GM21723 (cell line): Measurements from ENCODE around the gene CAMK1D.

ENCODE experiments used
- ATAC-seq: cut with Tn5 transposase; IDR thresholded peaks from one replicate; pipeline ENCODE4 v1.9.1; 2021; ENCODE audit warnings: mild to moderate bottlenecking, moderate library complexity; ENCODE audit not compliant: unreplicated experiment

The CAMK1D gene

DNA sequence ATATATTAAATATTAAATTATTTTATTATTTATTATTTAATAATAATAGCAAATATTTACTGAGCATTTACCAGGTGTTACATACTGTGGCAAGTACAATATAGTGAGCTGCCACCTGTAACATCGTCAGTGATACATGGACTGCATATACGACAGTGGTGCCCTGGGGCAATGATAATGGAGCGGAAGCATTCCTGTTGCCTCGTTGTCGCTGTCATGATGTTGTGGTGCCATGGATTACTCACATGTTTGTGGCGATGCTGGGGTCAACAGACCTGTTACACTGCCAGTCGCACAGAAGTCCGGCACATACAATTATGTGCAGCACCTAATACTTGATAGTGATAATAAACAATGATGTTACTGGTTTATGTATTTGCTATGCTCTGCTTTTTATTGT, 20.6 kb downstream of the CAMK1D start:
- ATAC-seq: no peak

DNA sequence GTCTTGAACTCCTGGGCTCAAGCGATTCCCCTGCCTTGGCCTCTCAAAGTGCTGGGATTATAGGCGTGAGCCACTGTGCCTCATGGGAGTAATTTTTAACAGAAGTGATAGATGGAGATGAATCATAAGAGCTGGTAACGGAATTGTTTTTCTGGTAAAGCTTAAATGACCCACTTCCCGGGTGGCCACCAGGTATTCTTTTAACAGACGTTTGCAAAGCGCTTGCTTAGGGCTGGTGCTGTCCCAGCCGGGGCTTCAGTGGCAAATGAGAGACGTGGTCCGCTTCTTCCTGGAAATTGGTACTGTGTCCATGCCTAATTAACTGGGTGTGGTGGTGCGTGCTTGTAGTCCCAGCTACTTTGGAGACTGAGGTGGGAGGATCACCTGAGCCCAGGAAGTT, 23.5 kb downstream of the CAMK1D start:
- no peak for ATAC-seq

DNA sequence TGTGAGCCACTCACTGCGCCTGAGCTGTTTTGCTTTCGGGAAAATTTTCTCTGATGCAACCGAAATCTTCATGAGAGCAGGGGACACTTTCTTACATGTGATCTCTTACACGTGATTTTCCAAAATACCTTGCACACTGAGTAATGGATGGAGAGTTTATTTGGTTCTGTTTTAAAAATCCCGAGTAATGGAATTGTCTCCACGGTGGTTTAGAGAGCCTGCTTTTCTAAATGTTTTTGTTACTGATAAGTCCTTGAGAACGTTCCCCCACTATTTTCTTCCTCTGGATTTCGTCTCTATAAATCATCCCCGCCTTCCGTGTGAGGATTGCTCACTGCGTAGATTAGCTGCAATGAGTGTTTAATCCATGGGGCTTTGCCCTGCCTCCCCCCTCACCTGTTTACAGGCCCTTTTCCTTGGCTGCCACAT, 25.7 kb downstream of the CAMK1D start:
- no peak for ATAC-seq

DNA sequence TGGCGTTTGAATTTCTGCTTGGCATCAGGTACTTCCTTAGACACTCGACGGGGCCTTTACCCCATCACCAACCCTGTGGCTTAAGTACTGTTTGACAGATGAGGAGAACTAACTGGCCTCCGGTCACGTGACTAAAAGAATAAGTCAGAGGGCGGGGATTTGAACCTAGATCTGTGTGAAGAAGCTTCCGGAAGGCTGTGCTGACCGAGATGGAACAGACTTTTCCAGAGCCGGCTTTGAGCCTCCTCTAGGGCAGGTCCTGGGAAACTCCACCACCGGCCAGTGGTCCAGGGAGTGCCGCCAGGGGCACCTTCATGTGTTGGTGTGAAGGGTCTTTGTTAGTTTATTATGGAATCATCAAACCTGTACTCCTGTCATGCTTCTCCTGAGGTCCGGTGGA, 26.9 kb downstream of the CAMK1D start:
- ATAC-seq: no peak

DNA sequence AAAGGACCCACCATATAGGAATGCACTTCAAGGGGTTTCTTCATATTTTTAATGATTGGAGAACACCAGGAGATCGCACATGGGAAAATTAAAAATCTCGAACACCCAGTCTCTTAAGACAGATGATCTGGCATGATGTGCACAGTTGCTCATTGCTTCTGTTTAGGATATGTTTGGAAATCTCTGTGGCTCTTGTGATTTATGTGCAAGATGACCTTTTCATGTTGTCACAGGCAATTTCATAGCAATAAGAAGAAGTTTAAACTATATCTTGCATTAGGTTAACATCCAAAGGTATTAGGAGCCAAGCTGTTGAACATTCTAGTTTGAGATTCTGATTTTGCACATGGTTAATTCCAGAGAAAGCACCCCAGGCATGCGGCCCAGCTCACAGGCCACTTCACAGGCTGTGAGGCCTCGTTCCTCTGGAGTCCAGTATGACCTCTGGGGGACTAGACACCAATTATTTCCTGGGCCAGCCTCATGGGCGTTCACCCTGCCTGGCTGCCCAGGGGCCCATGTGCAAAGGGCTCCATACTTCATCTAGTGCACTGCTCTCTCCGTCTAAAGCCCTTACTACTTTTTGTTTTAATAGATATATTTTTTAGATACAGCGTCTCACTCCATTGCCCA, 28.4 kb downstream of the CAMK1D start:
- ATAC-seq: no peak

DNA sequence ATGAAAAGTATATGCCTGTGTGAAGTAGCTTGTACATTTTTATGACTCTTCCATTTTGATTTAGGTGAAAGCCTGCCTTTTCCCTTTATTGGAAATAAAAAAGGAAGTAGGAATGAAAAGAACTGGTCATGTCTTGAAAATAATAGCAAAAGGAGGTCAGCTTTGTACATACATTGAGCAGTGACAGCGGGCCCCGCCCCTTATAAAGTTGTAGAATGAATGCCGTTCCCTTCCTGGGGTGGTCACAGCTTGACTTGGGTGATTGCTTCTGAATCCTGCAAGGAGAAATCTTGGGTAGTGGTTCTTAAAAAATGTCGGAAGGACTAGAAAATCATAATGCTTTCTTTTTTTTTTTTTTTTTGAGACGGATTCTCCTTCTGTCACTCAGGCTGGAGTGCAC, 31.7 kb downstream of the CAMK1D start:
- ATAC-seq: no peak

DNA sequence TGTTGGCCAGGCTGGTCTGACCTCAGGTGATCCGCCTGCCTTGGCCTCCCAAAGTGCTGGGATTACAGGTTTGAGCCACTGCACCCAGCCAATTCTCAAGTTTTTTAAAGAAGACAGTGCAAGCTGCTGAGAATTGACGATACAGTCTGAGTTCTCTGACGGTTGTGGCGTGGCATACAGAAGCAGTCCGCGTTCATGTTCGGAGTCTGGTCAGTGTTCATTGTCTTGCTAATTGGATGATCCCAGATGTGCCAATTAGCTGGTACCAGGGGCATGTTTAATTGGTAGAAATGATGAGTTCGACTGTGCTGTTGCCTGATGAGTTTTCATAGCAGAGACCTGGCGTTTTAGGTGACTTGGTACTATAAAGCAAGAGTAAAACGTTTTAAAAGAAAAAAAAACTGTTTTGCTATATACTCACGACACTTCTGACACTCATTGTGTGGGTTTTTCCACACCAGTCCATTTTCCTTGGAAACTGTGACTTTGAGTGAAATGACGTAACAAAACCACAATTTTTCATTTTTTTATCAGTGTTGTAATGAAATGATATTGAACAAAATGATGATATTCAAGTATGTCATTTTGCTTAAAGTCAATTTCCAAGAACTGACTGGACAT, 32.3 kb downstream of the CAMK1D start:
- ATAC-seq: no peak

DNA sequence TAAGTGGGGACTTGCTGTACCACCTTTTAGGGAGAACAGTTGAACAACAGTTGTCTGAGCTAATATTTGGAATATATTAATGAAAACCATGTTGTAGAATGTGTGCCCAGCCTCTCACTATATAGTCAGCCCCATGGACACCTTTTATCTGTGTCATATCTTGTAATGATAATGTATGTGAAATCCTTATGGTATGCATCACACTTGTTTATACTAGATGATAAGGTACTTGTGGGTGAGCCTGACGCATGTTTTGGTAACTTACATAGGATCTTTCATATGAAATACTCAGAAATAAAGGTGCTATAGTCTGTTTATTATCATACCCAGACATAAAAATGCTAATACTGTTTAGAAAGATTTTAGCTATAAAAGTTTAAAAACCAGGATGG, 32.8 kb downstream of the CAMK1D start:
- no peak for ATAC-seq

DNA sequence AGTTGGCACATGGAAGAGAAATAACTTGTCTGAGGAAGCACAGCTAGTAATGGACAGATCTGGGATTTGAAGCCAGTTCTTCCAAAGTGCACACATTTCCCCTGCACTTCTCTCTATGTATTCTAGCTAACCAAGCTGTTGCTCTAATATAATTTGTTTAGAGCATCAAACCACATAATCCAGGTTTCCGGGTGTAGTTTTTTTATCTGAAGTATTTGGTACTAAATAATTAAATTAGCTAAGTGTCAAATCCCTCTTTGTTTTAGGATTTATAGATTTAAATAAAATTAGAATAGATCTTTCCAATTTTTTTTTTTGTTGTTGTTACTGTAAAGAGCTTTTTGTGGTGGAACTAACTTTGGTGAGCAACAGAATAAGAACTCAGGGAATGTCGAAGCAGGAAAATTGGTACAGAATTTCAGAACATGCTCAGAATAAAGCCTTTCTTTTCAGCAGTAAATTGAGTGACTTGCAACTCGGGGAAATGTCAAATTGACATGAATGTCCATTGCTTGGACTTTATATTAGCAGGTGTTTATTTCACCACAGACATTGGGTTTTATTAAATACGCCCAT, 33.7 kb downstream of the CAMK1D start:
- no peak for ATAC-seq

DNA sequence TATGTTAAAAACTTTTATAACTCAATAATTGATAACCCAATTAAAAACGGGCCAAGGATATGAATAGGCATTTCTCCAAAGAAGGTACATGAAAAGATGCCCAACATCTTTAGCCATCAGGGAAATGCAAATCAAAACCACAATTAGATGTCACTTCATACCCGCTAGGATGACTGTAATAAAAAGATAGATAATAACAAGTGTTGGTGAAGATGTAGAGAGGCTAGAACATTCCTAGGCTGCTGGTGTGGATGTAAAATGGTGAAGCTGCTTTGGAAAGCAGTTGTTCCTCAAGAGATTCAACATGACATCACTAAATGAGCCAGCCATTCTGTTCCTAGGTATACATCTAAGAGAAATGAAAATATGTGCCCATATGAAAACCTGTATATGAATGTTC, 35.6 kb downstream of the CAMK1D start:
- no peak for ATAC-seq

DNA sequence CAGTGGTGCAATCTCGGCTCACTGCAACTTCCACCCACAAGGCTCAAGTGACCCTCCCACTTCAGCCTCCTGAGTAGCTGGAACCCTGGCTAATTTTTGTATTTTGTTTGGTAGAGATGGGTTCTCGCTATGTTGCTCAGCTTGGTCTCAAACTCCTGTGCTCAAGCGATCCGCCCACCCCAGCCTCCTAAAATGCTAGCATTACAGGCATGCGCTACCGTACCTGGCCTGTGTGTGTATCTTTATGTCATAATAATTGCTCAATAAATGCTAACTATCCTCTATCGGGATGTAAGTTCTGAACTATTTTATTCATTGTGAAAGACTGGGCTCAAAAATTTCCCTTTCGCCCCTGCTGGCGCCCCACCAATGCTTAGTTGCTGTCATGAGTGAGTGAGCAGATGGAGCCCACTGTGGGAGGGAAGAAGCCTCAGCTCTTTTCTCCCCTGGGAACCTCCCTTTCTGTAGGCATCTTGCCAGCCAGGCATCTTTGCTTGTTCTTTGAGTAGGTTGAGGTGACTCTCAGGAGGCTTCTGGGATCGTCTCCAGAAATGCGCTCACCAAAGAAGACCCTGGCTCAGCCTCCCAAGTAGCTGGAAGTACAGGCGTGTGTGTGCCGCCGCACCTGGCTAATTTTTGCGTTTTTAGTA, 38.3 kb downstream of the CAMK1D start:
- ATAC-seq: no peak

DNA sequence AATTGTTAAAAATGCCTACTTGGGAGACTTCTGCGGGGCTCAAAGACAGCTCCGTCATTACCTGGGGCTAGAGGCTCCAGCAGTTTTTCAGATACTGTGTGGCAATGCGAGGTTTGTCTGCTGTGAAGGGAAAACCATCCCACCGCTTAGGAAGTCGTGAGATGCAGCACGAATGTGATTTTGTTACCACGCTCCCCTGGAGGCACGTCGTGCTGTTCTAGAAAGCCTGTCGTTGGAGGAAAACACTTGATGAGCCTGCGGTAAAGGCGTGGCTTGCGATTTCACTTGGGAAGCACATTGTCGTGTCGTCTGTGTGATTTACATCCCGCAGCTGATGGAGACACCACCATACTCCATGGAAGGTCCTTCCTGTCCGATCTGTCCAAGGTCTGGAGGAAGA, 39.3 kb downstream of the CAMK1D start:
- ATAC-seq: no peak

DNA sequence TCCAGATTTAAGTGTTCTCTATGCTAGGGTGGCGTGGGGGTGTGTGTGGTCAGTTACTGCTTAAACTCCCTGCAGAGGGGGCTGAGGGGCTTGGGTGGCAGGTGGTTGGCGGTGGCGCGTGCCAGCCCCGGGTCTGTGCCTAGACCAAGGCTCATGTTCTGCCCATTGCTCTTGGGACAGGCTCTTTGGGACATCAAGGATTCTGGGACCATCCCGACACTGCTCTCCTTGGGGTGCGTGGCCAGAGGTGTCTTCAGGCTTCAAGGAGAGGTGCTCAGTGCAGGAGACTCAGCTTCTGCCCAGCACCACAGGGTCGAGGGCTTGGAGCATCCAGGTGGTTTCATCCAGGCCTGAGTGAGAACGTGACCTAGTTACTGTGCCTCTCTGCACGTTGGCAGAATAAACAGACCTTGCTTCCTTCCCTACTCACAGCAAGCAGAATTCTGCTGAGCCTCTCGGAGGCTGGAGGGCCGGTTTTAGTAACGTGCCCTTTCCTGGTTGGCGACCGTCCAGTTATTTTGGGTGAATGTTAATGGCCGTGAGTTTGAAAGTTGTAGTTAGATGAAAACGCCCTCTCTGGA, 39.9 kb downstream of the CAMK1D start:
- ATAC-seq: no peak

DNA sequence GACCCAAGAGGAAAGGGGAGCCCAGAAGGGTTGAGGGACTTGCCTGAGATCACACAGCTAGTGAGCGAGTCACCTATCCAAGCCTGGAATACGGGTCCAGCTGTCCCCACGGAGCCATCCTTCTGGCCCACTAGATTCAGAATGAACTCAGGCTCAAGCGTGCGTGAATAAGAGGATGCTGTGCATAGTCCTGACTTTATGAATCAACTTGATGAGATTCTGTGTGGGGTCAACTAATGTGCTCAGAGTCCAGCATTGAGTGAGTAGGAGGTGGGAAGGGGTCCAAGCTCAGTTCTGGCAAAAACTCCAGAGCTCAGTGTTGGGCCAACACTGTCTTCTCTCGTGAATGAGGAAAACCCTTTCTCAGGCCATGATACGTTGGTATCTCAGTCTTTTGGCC, 41.4 kb downstream of the CAMK1D start:
- no peak for ATAC-seq

DNA sequence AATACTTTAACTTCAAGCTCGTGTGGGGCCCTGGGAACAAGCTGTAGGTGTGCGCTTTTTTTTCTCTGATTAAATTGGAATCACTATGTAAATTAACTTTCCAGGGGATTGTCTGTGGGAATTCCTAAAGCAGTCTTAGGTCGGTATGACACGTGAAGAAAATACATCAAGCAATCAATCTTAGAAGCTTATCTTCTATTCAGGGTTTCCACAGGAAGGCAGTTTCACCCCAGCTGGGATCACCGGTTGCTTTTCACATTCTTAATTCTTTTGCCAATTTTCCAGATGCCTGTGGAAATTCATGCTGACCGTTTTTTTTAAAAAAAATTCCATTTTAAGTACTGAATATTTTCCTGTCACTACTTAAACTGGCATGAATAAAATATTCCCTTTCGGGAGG, 41.9 kb downstream of the CAMK1D start:
- ATAC-seq: no peak

DNA sequence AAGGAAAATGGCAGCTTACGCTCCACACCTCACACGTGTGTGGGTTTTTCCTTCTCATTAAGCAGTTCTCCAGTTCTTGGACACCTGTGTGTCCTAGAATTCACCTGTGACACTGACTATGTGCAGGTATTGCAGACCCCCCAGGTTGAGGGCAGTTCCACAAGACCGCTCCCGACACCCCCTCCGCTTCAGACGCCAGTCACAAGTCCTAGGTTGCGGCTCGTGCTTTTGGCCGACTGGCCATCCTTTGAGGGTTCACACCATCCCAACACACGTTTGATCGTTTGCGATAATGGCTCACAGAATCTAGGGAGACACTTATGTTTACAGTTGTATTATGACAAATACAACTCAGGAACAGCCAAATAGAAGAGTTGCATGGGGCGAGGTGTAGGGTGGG, 44.5 kb downstream of the CAMK1D start:
- no peak for ATAC-seq

DNA sequence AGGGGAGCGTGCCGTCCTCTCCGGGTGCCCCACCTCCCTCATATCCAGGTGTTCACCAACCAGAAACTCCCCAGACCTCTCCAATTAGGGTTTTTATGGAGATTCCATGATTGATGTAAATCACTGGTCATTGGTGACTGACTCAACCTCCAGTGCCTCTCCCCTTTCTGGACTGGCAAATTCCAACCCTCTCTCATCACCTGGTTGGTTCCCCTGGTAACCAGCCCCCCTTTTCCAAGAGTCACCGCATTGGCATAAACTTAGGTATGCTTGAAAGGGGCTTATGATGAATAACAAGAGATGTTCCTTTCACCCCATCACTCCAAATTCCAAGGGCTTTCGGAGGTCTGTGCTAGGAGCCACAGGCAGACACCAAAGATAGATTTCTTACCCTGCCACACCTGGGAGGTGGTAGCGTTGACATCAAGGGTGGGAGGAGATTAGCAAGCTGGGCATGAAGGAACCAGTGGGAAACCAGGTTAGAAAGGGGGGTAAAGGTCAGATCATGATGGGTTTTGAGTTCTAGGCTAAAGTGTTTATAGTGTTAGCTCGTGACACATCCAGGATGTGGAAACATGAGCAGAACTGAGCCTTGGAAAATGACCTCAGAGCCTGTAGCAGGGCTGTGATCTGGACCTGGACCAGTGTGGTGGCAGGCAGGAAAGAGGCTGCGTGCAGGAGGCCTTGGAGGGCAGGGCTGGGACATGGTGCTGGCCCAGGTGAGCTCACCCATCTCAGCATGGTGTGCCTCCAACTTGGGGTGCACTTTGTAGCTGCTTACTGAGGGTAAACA, 45.1 kb downstream of the CAMK1D start:
- no peak for ATAC-seq

DNA sequence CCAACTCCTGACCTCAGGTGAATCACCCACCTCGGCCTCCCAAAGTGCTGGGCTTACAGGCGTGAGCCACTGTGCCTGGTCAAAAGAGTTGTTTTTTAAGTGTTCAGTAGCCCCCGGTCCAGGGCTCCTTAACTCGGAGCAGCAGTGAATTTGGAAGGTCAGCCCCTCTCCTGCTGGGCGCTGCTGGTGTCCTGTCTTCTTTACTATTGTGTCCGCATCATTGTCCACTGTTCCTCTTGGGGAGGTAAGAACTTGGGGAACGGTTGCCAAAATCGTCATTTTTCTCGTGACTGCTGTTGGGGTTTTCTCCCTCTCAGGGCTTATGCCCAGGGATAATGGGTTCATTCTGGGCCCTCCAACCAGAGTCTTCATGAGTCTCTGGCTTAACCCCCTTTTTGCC, 46.7 kb downstream of the CAMK1D start:
- ATAC-seq: no peak

DNA sequence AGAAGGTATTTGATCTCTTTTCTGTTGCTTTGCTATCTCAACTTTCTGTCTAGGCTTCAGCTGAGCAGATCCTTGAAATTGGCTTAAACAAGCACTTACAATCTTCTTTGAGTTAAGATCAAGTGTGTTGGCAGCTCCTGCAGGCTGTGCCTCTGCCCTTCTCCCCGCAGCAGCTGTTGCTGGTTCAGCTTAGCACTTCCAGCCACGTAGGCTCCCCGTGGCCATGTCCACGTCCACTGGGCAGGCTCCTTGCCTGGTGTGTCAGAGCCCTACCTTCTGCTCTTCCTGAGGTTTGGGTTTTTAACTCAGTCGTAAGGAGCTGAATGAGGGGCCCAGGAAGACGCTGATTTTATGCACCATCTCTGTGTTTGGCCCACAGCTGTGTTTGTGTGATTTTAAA, 47.2 kb downstream of the CAMK1D start:
- no peak for ATAC-seq

DNA sequence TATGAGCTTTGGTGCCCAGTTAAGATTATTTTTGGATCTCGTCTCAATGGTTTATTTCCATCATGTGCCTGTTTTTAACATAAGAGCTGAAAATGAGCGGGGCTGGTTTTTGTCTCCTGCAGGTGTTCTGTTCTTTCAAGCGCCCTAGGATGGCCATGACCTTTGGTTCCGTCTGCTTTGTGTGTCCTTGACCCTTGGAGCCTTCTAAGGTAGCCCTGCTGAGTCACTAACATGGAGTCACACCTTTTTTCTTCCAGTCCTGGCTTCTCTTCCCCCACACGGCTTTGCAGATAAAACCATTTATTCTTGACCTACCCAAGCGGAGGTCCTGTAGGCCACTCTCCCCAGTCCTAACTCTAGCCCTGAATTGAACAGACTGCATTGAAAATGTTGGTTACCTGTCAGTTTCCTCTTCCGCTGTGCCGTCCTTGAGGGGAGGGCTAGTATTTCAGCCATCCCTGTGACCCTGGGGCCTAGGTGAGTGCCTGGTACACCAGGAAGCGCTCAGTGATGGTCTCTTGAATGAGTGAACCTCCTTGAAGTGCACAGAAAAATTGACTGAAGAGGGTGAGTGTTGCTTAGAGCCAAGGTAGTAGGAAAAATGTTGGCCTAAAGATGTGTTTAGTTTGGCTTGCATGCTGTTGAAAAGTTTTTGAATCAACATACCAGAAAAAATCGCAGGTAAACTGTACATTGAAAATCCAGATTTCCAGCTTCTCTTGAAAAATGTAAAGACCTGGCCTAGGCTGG, 48.0 kb downstream of the CAMK1D start:
- no peak for ATAC-seq
